K562 treated with DMSO at 1 percent for 4 hours (cell line): ENCODE measurements around the gene VAC14. TPM values are rescaled to one million over a fixed set of nuclear protein-coding genes. Genes with fewer than 3 reads are reported as not detected.

Experiments
- total RNA-seq: library from RNA; unstranded; fragments of 300-600 nt; gene quantifications from 2 replicates; pipeline ENCODE4 v1.2.3, GENCODE V29; 2022; ENCODE audit not compliant: insufficient read depth

VAC14 gene
- total RNA-seq: 34.9 and 43.9 TPM in 2 replicates

DNA sequence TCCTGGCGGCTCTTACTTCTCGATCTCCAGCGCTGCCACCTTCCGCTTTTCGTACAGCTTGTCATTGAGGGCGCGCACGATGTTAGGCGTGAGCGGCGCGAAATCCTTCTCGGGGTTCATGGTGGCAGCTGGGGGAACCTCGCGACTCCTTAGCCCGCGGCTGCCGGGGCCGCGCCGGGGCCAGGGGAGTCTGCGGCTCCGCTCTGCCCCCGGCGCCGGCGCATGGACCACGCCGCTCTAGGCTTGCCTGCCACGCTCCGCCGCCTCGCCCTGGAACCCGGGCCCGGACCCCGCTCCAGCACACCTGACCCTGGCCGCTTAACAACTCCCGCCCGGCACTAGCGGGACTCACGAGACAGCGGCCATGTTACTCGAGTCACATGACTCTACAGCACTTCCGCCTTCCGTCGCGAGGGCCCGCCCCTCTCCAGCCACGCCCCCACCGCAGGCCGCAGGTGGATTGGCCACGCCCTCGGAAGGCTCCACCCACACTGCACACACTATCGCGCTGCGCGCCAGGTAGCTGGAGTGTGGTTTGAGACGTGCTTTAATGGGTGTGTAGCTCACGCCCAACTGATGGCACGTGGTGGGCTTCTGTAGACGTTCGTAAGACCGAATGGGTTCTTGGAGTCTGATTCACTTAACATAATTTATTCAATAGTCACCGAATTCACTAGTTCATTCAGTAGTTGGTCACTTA is at the start of gene VAC14:
Gene VAC14, minus strand, starts transcription at position 378 of the 700 bp plus-strand sequence. Its CDS starts 258 bp downstream, at position 120.

DNA sequence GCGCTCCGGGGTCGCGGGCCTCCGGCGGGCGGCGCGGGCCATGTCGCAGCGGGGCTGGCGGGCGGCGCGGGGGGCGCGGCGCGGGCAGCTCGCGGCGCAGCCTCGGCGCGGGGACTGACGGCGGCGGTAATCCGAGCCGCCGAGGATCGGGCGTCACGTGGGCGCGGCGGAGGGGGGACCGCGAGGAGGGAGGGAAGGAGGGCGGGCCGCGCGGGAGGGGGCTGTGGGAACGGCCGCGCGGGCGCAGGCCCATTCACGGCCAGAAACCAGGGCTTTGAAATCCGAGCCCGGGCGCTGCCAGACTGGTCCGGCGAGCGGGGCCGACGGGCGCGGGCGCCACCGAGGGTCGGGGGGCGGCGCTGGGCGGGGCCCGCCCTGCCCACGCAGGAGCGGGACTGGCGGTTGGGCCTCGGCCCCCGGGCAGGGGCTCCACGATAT is 115.0 kb downstream of the VAC14 start, which contains the start of gene MTSS2:
Gene MTSS2, minus strand, starts transcription at position 116 of the 438 bp plus-strand sequence. CDS start 262 bp downstream, outside the sequence.

DNA sequence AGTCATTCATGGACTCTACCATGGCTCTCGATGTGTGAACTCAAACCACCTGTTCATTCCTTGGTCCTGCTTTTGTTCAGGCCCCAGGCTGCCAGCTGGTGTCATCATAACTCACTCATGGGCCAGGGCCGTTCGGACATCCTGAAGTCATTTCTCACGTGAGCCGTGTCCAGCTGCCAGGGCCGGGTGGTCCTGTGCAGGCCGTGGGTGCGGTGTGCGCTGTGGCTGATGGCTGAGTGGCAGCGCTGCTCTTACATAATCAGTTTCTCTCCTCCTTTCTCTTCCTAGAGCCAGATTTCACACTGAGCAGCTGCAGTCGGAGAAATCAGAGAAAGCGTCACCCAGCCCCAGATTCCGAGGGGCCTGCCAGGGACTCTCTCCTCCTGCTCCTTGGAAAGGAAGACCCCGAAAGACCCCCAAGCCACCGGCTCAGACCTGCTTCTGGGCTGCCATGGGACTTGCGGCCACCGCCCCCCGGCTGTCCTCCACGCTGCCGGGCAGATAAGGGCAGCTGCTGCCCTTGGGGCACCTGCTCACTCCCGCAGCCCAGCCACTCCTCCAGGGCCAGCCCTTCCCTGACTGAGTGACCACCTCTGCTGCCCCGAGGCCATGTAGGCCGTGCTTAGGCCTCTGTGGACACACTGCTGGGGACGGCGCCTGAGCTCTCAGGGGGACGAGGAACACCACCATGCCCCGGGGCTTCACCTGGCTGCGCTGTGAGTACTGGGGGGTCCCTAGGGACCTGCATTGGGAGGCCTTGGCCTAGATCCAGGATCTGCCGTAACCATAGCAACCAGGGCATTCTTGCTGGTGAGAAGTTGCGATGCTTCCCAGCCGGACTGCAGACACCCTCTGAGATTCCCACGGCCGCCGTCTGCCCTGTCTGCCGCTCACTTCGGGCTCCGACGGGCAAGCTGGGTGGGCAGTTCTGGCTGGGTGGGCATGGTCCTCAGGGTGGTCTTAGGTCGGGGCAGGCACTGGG is 154.4 kb downstream of the VAC14 start, which contains the start of gene IL34:
Gene IL34, plus strand, starts transcription at position 300 of the 982 bp plus-strand sequence. Its CDS starts 389 bp downstream, at position 689.

Other genes with a start within 250 kb of the VAC14 start
- gene IL34, start 154.6 kb downstream of the VAC14 start, total RNA-seq: not detected in 2 replicates
- gene MTSS2, start 115.1 kb downstream of the VAC14 start, total RNA-seq: 46.8 and 58.1 TPM in 2 replicates